Testis (tissue), 3 donors: Measurements from ENCODE around the gene EPB41. TPM values are rescaled to one million over a fixed set of nuclear protein-coding genes. Genes with fewer than 3 reads are reported as not detected.

ENCODE experiments used
- DNase-seq: peaks from one replicate; pipeline ENCODE4 v3.0.0-alpha.2; 2019
- H3K27ac ChIP-seq, 2 donors: fragments of 200-600 bp; sonication (generic); one replicate each; pipeline ENCODE4 v1.5.1; 2019
- H3K27me3 ChIP-seq: fragments of 200-600 bp; sonication (generic); one replicate; pipeline ENCODE4 v1.5.1; 2019
- H3K36me3 ChIP-seq: fragments of 200-600 bp; sonication (generic); one replicate; pipeline ENCODE4 v1.5.1; 2017; ENCODE audit warnings: low read depth; ENCODE audit errors: missing control alignments
- H3K4me1 ChIP-seq: fragments of 200-600 bp; sonication (generic); one replicate; pipeline ENCODE4 v1.5.1; 2019
- H3K4me3 ChIP-seq, 2 donors: fragments of 200-600 bp; sonication (generic); one replicate each; pipeline ENCODE4 v1.5.1; 2017 to 2019
- H3K9me3 ChIP-seq: fragments of 200-600 bp; sonication (generic); one replicate; pipeline ENCODE4 v1.5.1; 2017
- CTCF ChIP-seq, 3 experiments: fragments of 450-650 bp in 2 of 3; fragments of 200-600 bp in 1 of 3; sonication (generic) in 1 of 3; IDR thresholded peaks; one replicate each; pipeline ENCODE4 v1.5.1; 2016 to 2019; ENCODE audit warnings: antibody characterized with exemption in 3 of 3, mild to moderate bottlenecking in 2 of 3, moderate library complexity in 1 of 3
- POLR2A ChIP-seq: fragments of 450-650 bp; IDR thresholded peaks from one replicate; pipeline ENCODE4 v1.6.1; 2017; ENCODE audit warnings: antibody characterized with exemption, mild to moderate bottlenecking, moderate library complexity
- WGBS, 2 donors: methylation state at CpG; one replicate each; pipeline ENCODE4 v1.1.5; 2018; 5-methylcytosine and 5-hydroxymethylcytosine counted together
- intact Hi-C: fragments of 100-400 bp; cut with DNase I; formaldehyde crosslinking; loops from one replicate; pipeline ENCODE4 v1.15.1; 2023; ENCODE audit warnings: low total_unique reads
- polyA plus RNA-seq: library from polyadenylated mRNA; stranded (reverse); fragments of 350-450 nt; fragmentation: Illumina TruSeq; extraction: RNeasy Lipid Tissue Mini Kit (QIAGEN cat#74804); gene quantifications from one replicate; pipeline ENCODE4 v1.2.3, GENCODE V29; 2014; ENCODE audit warnings: low read depth, low replicate concordance; ENCODE audit not compliant: insufficient read depth
- total RNA-seq, 2 donors: library from RNA; depleted of rRNA; stranded (reverse); fragments of >200 nt; gene quantifications; one replicate each; pipeline ENCODE4 v1.2.3, GENCODE V29; 2016

EPB41 gene
- total and polyA plus RNA-seq, 3 donors from 2014 or later = 23.5 to 66.5 (median 46.6) TPM

- 76 to 84% methylated on average over 3 to 6 of the region's 6 CpGs for WGBS, 2 donors
- no peaks in the 10 kb centered on the region for H3K27me3 ChIP-seq
- no peak overlapping the region for H3K27ac ChIP-seq
- peaks cover 19% of the 10 kb centered on the region for H3K4me1 ChIP-seq
- no peak for DNase-seq
- no peaks in the 10 kb centered on the region for H3K36me3 ChIP-seq
- H3K9me3 ChIP-seq = no peaks in the 10 kb centered on the region
- TF ChIP-seq CTCF (IDR thresholded peaks at IDR 0.05) (no peak), POLR2A (no peak)
- intact Hi-C loops = loop anchor here (5.0 kb wide), 1 partner anchor 62 kb away; the partner anchor contains the start of gene SRSF4
- H3K4me3 ChIP-seq = no peak overlapping the region
These were observed 206.0 kb downstream of the EPB41 start for GRCh38 chr1:29120367-29120766.

GRCh38 chr1:29120947-29121485 lies 206.6 kb downstream of the EPB41 start:
- Histone ChIP-seq H3K27me3 (no peaks in the 10 kb centered on the region), H3K9me3 (no peaks in the 10 kb centered on the region), H3K4me1 (peaks cover 24% of the 10 kb centered on the region), H3K36me3 (no peaks in the 10 kb centered on the region), H3K27ac (peak overlapping the region; percentile 50 to 96), H3K4me3 (peak overlapping the region; percentile 56 to 80)
- intact Hi-C loops = loop anchor here (5.0 kb wide), 1 partner anchor 61 kb away; the partner anchor contains the start of gene SRSF4
- WGBS, 2 donors = 49 to 62% methylated on average over 16 to 31 of the region's 42 CpGs
- TF ChIP-seq CTCF (IDR thresholded peaks at IDR 0.05) (peak; percentile 38 to 56 (median 51)), POLR2A (no peak)
- peak; percentile 65 for DNase-seq

- Histone ChIP-seq H3K27me3 (no peaks in the 10 kb centered on the region), H3K4me3 (peak overlapping the region; percentile 56 to 80), H3K4me1 (peaks cover 26% of the 10 kb centered on the region), H3K9me3 (no peaks in the 10 kb centered on the region), H3K36me3 (no peaks in the 10 kb centered on the region), H3K27ac (peak overlapping the region; percentile 96 to 98)
- intact Hi-C loops = loop anchor here (5.0 kb wide), 1 partner anchor 61 kb away; the partner anchor contains the start of gene SRSF4
- 23% methylated on average over 7 of the region's 59 CpGs; no CpG with 5 or more reads in 1 of the 2 donors for WGBS, 2 donors
- TF ChIP-seq POLR2A (no peak), CTCF (IDR thresholded peaks at IDR 0.05) (peak in 1 of 3 experiments; percentile 23)
- DNase-seq = no peak
These were observed 207.2 kb downstream of the EPB41 start for GRCh38 chr1:29121516-29121935.

GRCh38 chr1:29121936-29122681 lies 207.7 kb downstream of the EPB41 start:
- 1% methylated on average over 62 of the region's 81 CpGs; no CpG with 5 or more reads in 1 of the 2 donors for WGBS, 2 donors
- peak; percentile 85 for DNase-seq
- peak overlapping the region; percentile 56 to 80 for H3K4me3 ChIP-seq
- no peaks in the 10 kb centered on the region for H3K27me3 ChIP-seq
- TF ChIP-seq CTCF (IDR thresholded peaks at IDR 0.05) (no peak), POLR2A (no peak)
- H3K4me1 ChIP-seq = peaks cover 23% of the 10 kb centered on the region
- H3K9me3 ChIP-seq = no peaks in the 10 kb centered on the region
- H3K36me3 ChIP-seq = no peaks in the 10 kb centered on the region
- intact Hi-C loops = loop anchor here (5.0 kb wide), 1 partner anchor 60 kb away; the partner anchor contains the start of gene SRSF4
- peak overlapping the region; percentile 96 to 98 for H3K27ac ChIP-seq
